WTC11 (cell line): ENCODE data around the gene ZDHHC19.

Experiments used
- ATF1 ChIP-seq: sonication (generic); formaldehyde crosslinking; IDR thresholded peaks from 2 replicates; pipeline ENCODE4 v1.8.1; 2023; ENCODE audit warnings: mild to moderate bottlenecking, moderate library complexity, missing genetic modification reagents
- SMAD3 ChIP-seq: sonication (generic); formaldehyde crosslinking; IDR thresholded peaks from 2 replicates; pipeline ENCODE4 v1.8.0; 2022; ENCODE audit warnings: missing genetic modification reagents, mild to moderate bottlenecking, borderline replicate concordance
- USF2 ChIP-seq: sonication (generic); formaldehyde crosslinking; IDR thresholded peaks from 2 replicates; pipeline ENCODE4 v1.8.1; 2023; ENCODE audit warnings: mild to moderate bottlenecking, missing genetic modification reagents, moderate library complexity
- TF ChIP-seq, protein P1 (sequence below): fragments of 200-600 bp; IDR thresholded peaks from 2 replicates; pipeline ENCODE4 v1.8.0; 2022; ENCODE audit warnings: antibody characterized with exemption

GRCh38 chr3:196207159-196207832 lies 3.9 kb downstream of the ZDHHC19 start:
- no peak for TF ChIP-seq SMAD3 (CRISPR knock-in tag)
- TF ChIP-seq, protein P1, sequence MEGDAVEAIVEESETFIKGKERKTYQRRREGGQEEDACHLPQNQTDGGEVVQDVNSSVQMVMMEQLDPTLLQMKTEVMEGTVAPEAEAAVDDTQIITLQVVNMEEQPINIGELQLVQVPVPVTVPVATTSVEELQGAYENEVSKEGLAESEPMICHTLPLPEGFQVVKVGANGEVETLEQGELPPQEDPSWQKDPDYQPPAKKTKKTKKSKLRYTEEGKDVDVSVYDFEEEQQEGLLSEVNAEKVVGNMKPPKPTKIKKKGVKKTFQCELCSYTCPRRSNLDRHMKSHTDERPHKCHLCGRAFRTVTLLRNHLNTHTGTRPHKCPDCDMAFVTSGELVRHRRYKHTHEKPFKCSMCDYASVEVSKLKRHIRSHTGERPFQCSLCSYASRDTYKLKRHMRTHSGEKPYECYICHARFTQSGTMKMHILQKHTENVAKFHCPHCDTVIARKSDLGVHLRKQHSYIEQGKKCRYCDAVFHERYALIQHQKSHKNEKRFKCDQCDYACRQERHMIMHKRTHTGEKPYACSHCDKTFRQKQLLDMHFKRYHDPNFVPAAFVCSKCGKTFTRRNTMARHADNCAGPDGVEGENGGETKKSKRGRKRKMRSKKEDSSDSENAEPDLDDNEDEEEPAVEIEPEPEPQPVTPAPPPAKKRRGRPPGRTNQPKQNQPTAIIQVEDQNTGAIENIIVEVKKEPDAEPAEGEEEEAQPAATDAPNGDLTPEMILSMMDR: no peak
- no peak for TF ChIP-seq USF2 (CRISPR knock-in tag)
- TF ChIP-seq ATF1 (CRISPR knock-in tag): no peak
